Activated CD8-positive, alpha-beta T cell treated with anti-CD3 and anti-CD28 coated beads for 36 hours (primary cell): ENCODE measurements around the gene DCLK2. TPM values are rescaled to one million over a fixed set of nuclear protein-coding genes. Genes with fewer than 3 reads are reported as not detected.

Experiments used
- ATAC-seq: fragments of 200-7000 bp; cut with Tn5 transposase; one replicate; pipeline ENCODE4 v1.10.0; 2021; ENCODE audit warnings: mild to moderate bottlenecking, moderate library complexity
- CTCF ChIA-PET: fragments of 350-600 bp; sonication (Branson Sonifier 250); formaldehyde crosslinking; loops from one replicate; lab custom pipeline; 2021; ENCODE audit warnings: antibody characterized with exemption; lab: Charles Lee
- POLR2A ChIA-PET: fragments of 350-600 bp; sonication (Branson Sonifier 250); formaldehyde crosslinking; loops from one replicate; lab custom pipeline; 2021; ENCODE audit warnings: antibody characterized with exemption; lab: Charles Lee
- DNase-seq: peaks from one replicate; pipeline ENCODE4 v3.0.0-alpha.2; 2020
- H3K27ac Mint-ChIP-seq: one replicate; pipeline ENCODE4 v1.8.0; 2021; ENCODE audit warnings: mild to moderate bottlenecking, mixed read lengths
- H3K27me3 Mint-ChIP-seq: one replicate; pipeline ENCODE4 v1.8.0; 2021; ENCODE audit warnings: mixed read lengths
- H3K36me3 Mint-ChIP-seq: one replicate; pipeline ENCODE4 v1.8.0; 2021; ENCODE audit warnings: low read depth, mixed read lengths
- H3K4me1 Mint-ChIP-seq: one replicate; pipeline ENCODE4 v1.8.0; 2021; ENCODE audit warnings: low read depth, mixed read lengths
- H3K4me3 Mint-ChIP-seq: one replicate; pipeline ENCODE4 v1.8.0; 2021; ENCODE audit warnings: mild to moderate bottlenecking, moderate library complexity, mixed read lengths
- H3K9me3 Mint-ChIP-seq: one replicate; pipeline ENCODE4 v1.8.0; 2021; ENCODE audit warnings: mixed read lengths
- CTCF ChIP-seq: fragments of 200-600 bp; IDR thresholded peaks from one replicate; pipeline ENCODE4 v1.8.0; 2022; ENCODE audit warnings: antibody characterized with exemption, mild to moderate bottlenecking
- intact Hi-C: fragments of 100-400 bp; cut with micrococcal nuclease; formaldehyde crosslinking; loops from one replicate; pipeline ENCODE4 v1.10.0; 2022
- total RNA-seq, 2 experiments: library from RNA; stranded (reverse); gene quantifications; one replicate each; pipeline ENCODE4 v1.2.3, GENCODE V29; 2021

The DCLK2 gene
- total RNA-seq, 2 experiments from 2014 or later, result not detected

GRCh38 chr4:150238591-150238990, 160.3 kb downstream of the DCLK2 start:
- intact Hi-C loops, result no loop called here
- CTCF ChIA-PET, result no interaction called here
- Mint-ChIP-seq H3K4me1 (no peaks in the 10 kb centered on the region), H3K9me3 (no peaks in the 10 kb centered on the region), H3K27me3 (peaks cover 1% of the 10 kb centered on the region), H3K4me3 (no peak overlapping the region), H3K36me3 (no peaks in the 10 kb centered on the region), H3K27ac (no peak overlapping the region)
- DNase-seq (no peak), ATAC-seq (no peak)
- POLR2A ChIA-PET, result no interaction called here
- no peak for TF ChIP-seq CTCF

GRCh38 chr4:150240011-150240410, 161.8 kb downstream of the DCLK2 start:
- no peak for ATAC-seq
- no peaks in the 10 kb centered on the region for H3K4me1 Mint-ChIP-seq
- DNase-seq, result no peak
- H3K36me3 Mint-ChIP-seq, result no peaks in the 10 kb centered on the region
- no peak overlapping the region for H3K27ac Mint-ChIP-seq
- CTCF ChIA-PET, result no interaction called here
- intact Hi-C loops, result loop anchor here (5.0 kb wide), 1 partner anchor 258 kb away; no protein-coding TSS in a partner anchor
- TF ChIP-seq CTCF, result no peak
- no peak overlapping the region for H3K4me3 Mint-ChIP-seq
- H3K27me3 Mint-ChIP-seq, result peaks cover 1% of the 10 kb centered on the region
- POLR2A ChIA-PET, result no interaction called here
- no peaks in the 10 kb centered on the region for H3K9me3 Mint-ChIP-seq

GRCh38 chr4:150242820-150243458, 164.7 kb downstream of the DCLK2 start:
- ATAC-seq (no peak), DNase-seq (peak; percentile 27)
- H3K36me3 Mint-ChIP-seq, result no peaks in the 10 kb centered on the region
- intact Hi-C loops, result loop anchor here (5.0 kb wide), 1 partner anchor 261 kb away; no protein-coding TSS in a partner anchor
- H3K27ac Mint-ChIP-seq, result no peak overlapping the region
- H3K4me3 Mint-ChIP-seq, result no peak overlapping the region
- POLR2A ChIA-PET, result interaction anchor here (1.0 kb wide), 1 partner anchor 12 kb away, joined by 3 read pairs; no protein-coding TSS in a partner anchor
- CTCF ChIA-PET, result interaction anchor here (0.7 to 3.6 kb wide), 36 partner anchors 8 to 1795 kb away, joined by 3 to 23 read pairs (median 4); no protein-coding TSS in a partner anchor
- H3K4me1 Mint-ChIP-seq, result no peaks in the 10 kb centered on the region
- H3K9me3 Mint-ChIP-seq, result no peaks in the 10 kb centered on the region
- TF ChIP-seq CTCF, result peak; percentile 89
- no peaks in the 10 kb centered on the region for H3K27me3 Mint-ChIP-seq

GRCh38 chr4:150243932-150244331, 165.7 kb downstream of the DCLK2 start:
- POLR2A ChIA-PET, result no interaction called here

More at GRCh38 chr4:150243932-150244331, 165.7 kb downstream of the DCLK2 start:
- Mint-ChIP-seq H3K9me3 (no peaks in the 10 kb centered on the region), H3K36me3 (no peaks in the 10 kb centered on the region), H3K27ac (no peak overlapping the region), H3K4me1 (no peaks in the 10 kb centered on the region), H3K4me3 (no peak overlapping the region), H3K27me3 (no peaks in the 10 kb centered on the region)
- CTCF ChIA-PET, result interaction anchor here (1.0 to 3.6 kb wide), 14 partner anchors 10 to 260 kb away, joined by 3 to 23 read pairs (median 4); no protein-coding TSS in a partner anchor
- TF ChIP-seq CTCF, result no peak
- DNase-seq (no peak), ATAC-seq (no peak)
- intact Hi-C loops, result loop anchor here (5.0 kb wide), 1 partner anchor 262 kb away; no protein-coding TSS in a partner anchor
